Activated T-cell treated with anti-CD3 and anti-CD28 coated beads, Interleukin-2, amount 50 U/mL, for 4 hours (primary cell): Measurements from ENCODE around the gene SYT12. TPM values are rescaled to one million over a fixed set of nuclear protein-coding genes. Genes with fewer than 3 reads are reported as not detected.
A peak's percentile ranks its signal among the peaks of the same experiment; 100 is the strongest.

ENCODE experiments used
- ATAC-seq, 2 donors: fragments of 200-7000 bp; cut with Tn5 transposase; one replicate each; pipeline ENCODE4 v1.10.0; 2021
- DNase-seq: peaks from one replicate; pipeline ENCODE4 v3.0.0-alpha.2; 2020
- H3K27me3 Mint-ChIP-seq: one replicate; pipeline ENCODE4 v1.8.0; 2021; ENCODE audit warnings: low read depth, mixed read lengths
- H3K36me3 Mint-ChIP-seq: one replicate; pipeline ENCODE4 v1.8.0; 2022; ENCODE audit warnings: mixed read lengths; ENCODE audit not compliant: insufficient read depth
- H3K4me1 Mint-ChIP-seq: one replicate; pipeline ENCODE4 v1.8.0; 2021; ENCODE audit warnings: low read depth, mixed read lengths
- H3K4me3 Mint-ChIP-seq: one replicate; pipeline ENCODE4 v1.8.0; 2021; ENCODE audit warnings: mild to moderate bottlenecking, moderate library complexity, mixed read lengths
- H3K9me3 Mint-ChIP-seq: one replicate; pipeline ENCODE4 v1.8.0; 2021; ENCODE audit warnings: mixed read lengths
- total RNA-seq, 3 donors: library from RNA; stranded (reverse); gene quantifications; one replicate each; pipeline ENCODE4 v1.2.1, GENCODE V29; 2021

SYT12 gene
- total RNA-seq, 3 donors from 2014 or later = 0.08 to 0.16 TPM; not detected in 1

DNA sequence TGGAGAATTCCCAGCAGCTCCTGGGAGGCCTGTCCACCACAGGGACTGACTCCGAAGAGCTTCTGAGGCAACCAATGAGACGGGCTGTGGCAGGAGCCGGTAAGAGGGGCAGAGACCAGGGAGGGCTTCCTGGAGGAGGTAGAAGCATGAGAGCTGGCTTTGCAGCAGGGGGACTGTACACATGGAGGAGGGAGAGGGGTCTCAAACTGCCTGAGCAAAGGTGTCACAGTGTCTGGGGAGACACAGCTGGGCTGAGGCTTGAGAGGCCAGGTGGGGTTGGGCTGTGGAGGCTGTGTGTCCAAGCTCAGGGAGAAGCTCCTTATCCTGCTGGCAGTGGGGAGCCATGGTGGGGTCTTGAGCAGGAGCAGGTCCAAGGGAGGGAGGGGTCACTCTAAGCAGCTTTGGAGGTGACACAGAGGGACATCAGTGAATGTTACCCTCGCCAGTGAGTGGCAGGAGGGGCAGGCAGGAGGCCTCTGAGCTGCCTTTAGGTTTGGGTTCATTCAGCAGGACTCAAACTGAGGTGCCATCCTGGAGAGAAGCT, 29.1 kb downstream of the SYT12 start:
- no peaks in the 10 kb centered on the region for H3K36me3 Mint-ChIP-seq
- ATAC-seq (no peak), DNase-seq (no peak)
- H3K9me3 Mint-ChIP-seq = no peaks in the 10 kb centered on the region
- peaks cover 11% of the 10 kb centered on the region for H3K27me3 Mint-ChIP-seq
- peaks cover 7% of the 10 kb centered on the region for H3K4me1 Mint-ChIP-seq
- H3K4me3 Mint-ChIP-seq = no peak overlapping the region

DNA sequence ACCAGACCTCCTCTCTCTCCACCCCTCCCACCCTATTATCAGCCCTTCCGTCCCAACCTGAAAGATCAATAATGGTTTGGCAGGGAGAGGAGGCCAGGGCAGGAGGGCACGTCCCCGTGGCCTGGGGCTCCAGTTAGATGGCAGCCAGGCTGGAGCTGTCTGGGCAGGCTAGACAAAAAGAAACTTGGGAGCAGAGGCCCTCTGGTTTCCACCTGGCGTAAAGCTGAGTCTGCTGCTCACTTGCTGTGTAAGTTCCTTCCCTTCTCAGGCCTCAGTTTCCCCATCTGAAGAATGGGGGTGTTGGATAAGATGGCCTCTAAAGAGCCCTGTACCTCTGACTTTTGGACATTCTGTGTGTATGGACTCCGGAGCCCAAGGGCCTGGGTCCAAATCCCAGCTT, 30.0 kb downstream of the SYT12 start:
- Mint-ChIP-seq H3K27me3 (peaks cover 11% of the 10 kb centered on the region), H3K4me3 (no peak overlapping the region), H3K4me1 (peaks cover 9% of the 10 kb centered on the region), H3K36me3 (no peaks in the 10 kb centered on the region), H3K9me3 (no peaks in the 10 kb centered on the region)
- DNase-seq (no peak), ATAC-seq (no peak)

- H3K36me3 Mint-ChIP-seq = no peaks in the 10 kb centered on the region
- no peaks in the 10 kb centered on the region for H3K9me3 Mint-ChIP-seq
- peak; percentile 67 to 69 for ATAC-seq
- peaks cover 11% of the 10 kb centered on the region for H3K27me3 Mint-ChIP-seq
- no peak overlapping the region for H3K4me3 Mint-ChIP-seq
- H3K4me1 Mint-ChIP-seq = peaks cover 9% of the 10 kb centered on the region
- DNase-seq = no peak
Observed at GRCh38 chr11:67053896-67054329, 31.0 kb downstream of the SYT12 start.

- H3K27me3 Mint-ChIP-seq = peaks cover 11% of the 10 kb centered on the region
- no peak overlapping the region for H3K4me3 Mint-ChIP-seq
- DNase-seq (no peak), ATAC-seq (no peak)
- peaks cover 9% of the 10 kb centered on the region for H3K4me1 Mint-ChIP-seq
- no peaks in the 10 kb centered on the region for H3K9me3 Mint-ChIP-seq
- H3K36me3 Mint-ChIP-seq = no peaks in the 10 kb centered on the region
Observed at GRCh38 chr11:67054346-67054835, 31.5 kb downstream of the SYT12 start.

DNA sequence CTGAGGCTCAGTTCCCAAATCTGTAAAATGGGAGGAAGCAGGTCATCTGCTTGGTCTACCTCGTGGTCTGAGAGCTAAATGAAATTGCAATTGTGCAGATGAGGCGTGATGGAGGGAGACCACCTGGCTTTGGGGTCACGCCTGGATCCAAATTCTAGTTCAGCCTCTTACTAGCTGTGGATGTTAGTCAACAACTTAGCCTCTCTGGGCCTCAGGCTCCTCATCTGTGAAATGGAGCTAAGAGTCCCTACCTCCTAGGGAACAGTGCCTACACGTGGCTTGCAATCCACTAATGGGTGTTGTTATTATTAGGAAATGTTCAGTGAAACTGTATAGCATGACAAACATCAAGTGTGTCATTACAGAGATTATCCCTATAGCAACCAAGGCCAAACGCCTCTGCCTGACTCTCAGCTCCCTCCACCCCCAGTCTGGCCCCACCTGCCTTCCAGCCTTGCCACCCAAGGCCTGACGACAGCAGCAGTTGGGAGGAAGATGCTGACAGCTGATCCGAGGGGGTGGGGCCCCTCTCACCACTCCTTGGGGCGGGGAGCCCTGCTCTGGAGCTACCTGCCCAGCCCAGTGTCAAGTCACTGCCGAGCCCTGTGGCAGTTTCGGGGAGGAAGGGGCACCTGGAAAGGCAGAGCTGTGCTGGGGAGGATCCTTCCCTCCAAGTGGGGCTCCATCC, 32.0 kb downstream of the SYT12 start:
- H3K4me1 Mint-ChIP-seq = peaks cover 9% of the 10 kb centered on the region
- ATAC-seq (peak in 1 of 2 donors; percentile 27), DNase-seq (no peak)
- H3K27me3 Mint-ChIP-seq = peaks cover 11% of the 10 kb centered on the region
- H3K9me3 Mint-ChIP-seq = no peaks in the 10 kb centered on the region
- H3K4me3 Mint-ChIP-seq = no peak overlapping the region
- no peaks in the 10 kb centered on the region for H3K36me3 Mint-ChIP-seq

GRCh38 chr11:67055812-67056211, 32.9 kb downstream of the SYT12 start:
- Mint-ChIP-seq H3K9me3 (no peaks in the 10 kb centered on the region), H3K4me1 (peaks cover 9% of the 10 kb centered on the region), H3K4me3 (peak overlapping the region; percentile 73), H3K27me3 (peaks cover 11% of the 10 kb centered on the region), H3K36me3 (no peaks in the 10 kb centered on the region)
- peak; percentile 25 for DNase-seq
- no peak for ATAC-seq

DNA sequence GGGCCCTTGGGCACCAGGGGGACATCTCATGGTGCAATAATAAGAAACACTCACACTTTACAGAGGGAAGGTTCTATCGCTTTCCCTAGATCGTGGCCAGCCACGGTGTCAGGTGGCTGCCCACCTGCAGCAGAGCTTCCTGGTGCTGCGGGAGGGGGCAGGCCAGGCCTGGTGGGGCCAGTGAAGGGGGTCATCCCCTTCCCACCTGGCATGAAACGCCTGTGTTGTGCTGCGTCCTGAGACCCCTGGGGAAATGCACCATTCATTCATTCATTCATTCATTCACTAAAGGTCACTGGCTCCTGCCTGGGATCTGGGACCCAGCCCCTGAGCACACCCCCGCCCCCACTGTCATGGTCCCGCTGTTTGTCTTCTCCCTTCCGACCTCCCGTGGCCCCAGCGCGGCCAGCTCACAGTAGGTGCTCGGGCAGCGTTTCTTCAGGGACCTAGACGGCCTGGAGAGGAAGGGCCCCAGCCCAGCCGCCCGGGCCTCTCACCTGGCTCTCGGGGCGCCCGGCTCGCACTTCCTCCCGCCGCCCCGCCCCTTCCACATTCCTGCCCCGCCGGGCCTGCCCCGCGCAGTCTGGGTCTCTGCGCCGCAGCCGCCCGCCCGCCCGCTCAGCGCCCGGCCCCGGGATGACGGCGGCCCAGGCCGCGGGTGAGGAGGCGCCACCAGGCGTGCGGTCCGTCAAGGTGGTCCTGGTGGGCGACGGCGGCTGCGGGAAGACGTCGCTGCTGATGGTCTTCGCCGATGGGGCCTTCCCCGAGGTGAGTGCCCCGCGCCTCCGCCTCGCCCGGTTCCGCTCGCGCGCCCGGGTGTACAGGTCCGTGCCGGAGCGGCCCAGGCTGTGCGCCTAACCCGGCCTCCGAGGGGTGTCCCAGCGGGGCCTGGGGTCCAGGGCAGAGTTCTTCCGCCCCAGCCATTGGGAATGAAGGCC, 33.6 kb downstream of the SYT12 start, which contains the start of gene RHOD:
TSS of gene RHOD (plus strand) at position 581 of the 938 bp plus-strand sequence. CDS start at position 637, 56 bp downstream.
- Mint-ChIP-seq H3K4me1 (peaks cover 9% of the 10 kb centered on the region), H3K36me3 (no peaks in the 10 kb centered on the region), H3K9me3 (no peaks in the 10 kb centered on the region), H3K27me3 (peaks cover 6% of the 10 kb centered on the region), H3K4me3 (peak within 1 kb of the TSS; percentile 73)
- ATAC-seq (peak; percentile 64 to 79), DNase-seq (peak; percentile 20)

DNA sequence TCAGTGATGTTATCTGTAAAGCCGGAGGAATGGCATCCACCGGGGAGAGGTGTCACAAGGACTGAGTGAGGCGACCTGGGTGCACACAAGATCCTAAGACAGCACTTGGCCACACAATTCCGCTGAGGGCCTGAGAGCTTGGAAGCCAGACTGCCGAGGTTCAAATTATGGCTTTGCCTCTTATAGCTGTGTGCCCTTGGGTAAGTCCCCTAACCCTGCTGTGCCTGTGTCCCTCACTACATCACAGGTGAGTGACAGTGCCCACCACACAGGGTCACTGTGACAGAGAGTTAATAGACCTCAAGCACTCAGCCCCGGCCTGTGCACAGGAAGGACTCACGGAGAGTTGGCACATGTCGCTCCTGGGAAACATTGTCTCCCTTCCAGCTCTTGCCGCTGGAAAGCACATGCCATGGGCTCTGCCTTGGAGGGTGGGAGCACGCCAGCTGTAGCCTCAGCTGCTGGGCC, 34.3 kb downstream of the SYT12 start:
- Mint-ChIP-seq H3K36me3 (no peaks in the 10 kb centered on the region), H3K4me1 (peaks cover 9% of the 10 kb centered on the region), H3K4me3 (peak overlapping the region; percentile 50)

GRCh38 chr11:67058506-67058905, 35.6 kb downstream of the SYT12 start:
- peaks cover 2% of the 10 kb centered on the region for H3K27me3 Mint-ChIP-seq

More for the DNA sequence above, 34.3 kb downstream of the SYT12 start:
- DNase-seq (no peak), ATAC-seq (no peak)
- Mint-ChIP-seq H3K9me3 (no peaks in the 10 kb centered on the region), H3K27me3 (peaks cover 6% of the 10 kb centered on the region)

DNA sequence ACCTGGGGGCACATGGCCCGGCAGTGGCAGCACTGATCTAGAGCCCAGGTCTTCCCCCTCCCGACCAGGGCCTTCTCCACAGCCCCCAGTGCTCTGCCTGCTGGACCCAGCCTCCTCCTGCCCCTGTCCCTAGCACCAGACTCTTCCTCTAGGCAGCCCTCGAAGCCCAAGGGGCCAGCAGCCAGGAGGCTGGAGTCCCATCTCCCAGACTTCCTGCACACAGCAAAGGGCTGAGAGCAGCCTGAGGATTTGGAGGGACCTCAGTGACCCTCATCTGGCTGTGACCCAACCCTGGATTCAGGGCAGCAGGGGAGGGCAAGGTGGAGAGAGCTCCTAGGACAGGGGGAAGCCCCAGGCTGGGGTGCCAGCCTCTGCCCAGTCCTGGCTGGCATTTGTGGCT, 36.7 kb downstream of the SYT12 start:
- Mint-ChIP-seq H3K36me3 (no peaks in the 10 kb centered on the region), H3K4me1 (peaks cover 9% of the 10 kb centered on the region), H3K4me3 (no peak overlapping the region), H3K27me3 (peaks cover 2% of the 10 kb centered on the region), H3K9me3 (no peaks in the 10 kb centered on the region)
- DNase-seq = no peak
- no peak for ATAC-seq

More at GRCh38 chr11:67058506-67058905, 35.6 kb downstream of the SYT12 start:
- no peak for DNase-seq
- H3K4me3 Mint-ChIP-seq = no peak overlapping the region
- peaks cover 9% of the 10 kb centered on the region for H3K4me1 Mint-ChIP-seq
- no peaks in the 10 kb centered on the region for H3K36me3 Mint-ChIP-seq
- H3K9me3 Mint-ChIP-seq = no peaks in the 10 kb centered on the region
- no peak for ATAC-seq

DNA sequence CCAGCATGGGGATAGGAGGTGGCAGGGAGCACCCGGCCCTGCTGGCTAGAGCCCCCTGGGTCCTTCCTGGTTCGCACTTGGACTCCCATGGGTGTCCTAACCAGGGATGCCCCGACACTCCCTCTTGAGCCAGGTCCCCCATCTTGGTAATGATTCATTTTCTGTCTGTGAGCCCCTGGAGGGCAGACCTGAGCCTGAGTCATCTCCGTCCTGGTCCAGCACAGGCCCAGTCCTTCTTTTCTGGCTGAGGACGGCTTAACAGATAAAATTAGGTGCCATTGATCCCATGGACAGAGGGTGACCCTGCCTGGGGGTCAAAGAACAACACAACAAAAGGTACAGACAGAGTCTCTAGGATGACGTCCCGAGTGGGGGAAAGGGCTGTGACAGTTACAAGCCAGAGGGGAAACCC, 37.2 kb downstream of the SYT12 start:
- DNase-seq (no peak), ATAC-seq (no peak)
- no peaks in the 10 kb centered on the region for H3K36me3 Mint-ChIP-seq
- H3K9me3 Mint-ChIP-seq = no peaks in the 10 kb centered on the region
- peaks cover 9% of the 10 kb centered on the region for H3K4me1 Mint-ChIP-seq
- H3K4me3 Mint-ChIP-seq = no peak overlapping the region
- peaks cover 2% of the 10 kb centered on the region for H3K27me3 Mint-ChIP-seq

- no peak overlapping the region for H3K4me3 Mint-ChIP-seq
Observed at GRCh38 chr11:67062526-67063373, 39.8 kb downstream of the SYT12 start.

DNA sequence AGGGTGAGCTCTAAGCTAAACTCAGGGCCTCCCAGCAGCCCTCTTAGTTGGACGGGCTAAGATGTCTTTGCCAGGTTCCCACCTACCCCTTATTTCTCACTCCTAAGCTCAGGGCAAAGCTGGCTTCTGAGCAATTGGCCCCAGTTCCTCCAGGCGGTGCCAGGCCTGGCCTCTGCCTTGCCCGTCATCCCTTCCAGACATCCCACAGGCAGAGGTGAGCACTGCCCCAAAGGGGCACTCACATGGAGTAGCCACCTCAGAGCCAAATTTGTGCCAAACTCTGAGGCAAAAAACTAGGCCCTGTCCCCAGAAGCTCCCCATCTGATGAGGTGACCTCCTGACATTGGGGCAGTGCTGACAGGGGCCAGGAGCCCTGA, 43.4 kb downstream of the SYT12 start:
- ATAC-seq (no peak), DNase-seq (no peak)
- no peaks in the 10 kb centered on the region for H3K36me3 Mint-ChIP-seq
- no peaks in the 10 kb centered on the region for H3K27me3 Mint-ChIP-seq
- no peak overlapping the region for H3K4me3 Mint-ChIP-seq
- no peaks in the 10 kb centered on the region for H3K9me3 Mint-ChIP-seq
- no peaks in the 10 kb centered on the region for H3K4me1 Mint-ChIP-seq

More at GRCh38 chr11:67062526-67063373, 39.8 kb downstream of the SYT12 start:
- no peak for DNase-seq
- H3K36me3 Mint-ChIP-seq = no peaks in the 10 kb centered on the region
- H3K27me3 Mint-ChIP-seq = no peaks in the 10 kb centered on the region
- H3K4me1 Mint-ChIP-seq = no peaks in the 10 kb centered on the region
- ATAC-seq = no peak
- H3K9me3 Mint-ChIP-seq = no peaks in the 10 kb centered on the region
